Measurements from ENCODE around the gene PLK5. TPM values are rescaled to one million over a fixed set of nuclear protein-coding genes. Genes with fewer than 3 reads are reported as not detected.
"Not testable (repeated sequence)": the region's sequence is repeated elsewhere in the genome, so short reads cannot be mapped to it uniquely, and the experiment has no call there.

Gene PLK5
- total and polyA plus RNA-seq, 2 of the 4 experiments (the other 2 are of a cell fraction) = not detected

DNA sequence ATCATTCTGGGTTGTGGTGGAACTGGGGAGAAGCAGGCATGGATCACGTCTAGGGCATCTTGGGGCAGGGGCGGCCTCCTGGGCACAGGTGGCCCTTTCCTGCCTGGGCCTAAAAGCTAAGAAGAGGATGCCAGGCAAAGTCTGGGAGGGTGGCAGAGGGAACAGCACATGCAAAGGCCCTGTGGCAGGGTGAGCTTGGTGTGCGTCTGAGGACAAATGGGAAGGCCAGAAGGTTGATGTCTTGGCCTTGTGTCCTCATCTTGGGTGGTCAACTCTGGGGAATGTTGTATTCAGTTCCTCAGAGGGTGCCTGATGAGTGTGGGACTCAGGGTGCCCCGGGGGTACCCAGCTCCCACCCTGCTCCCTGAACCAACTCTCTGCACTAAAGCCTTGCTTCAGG, 5.4 kb upstream of the PLK5 start:
- Histone ChIP-seq H2AK9ac (replicated peaks; ENCODE audit: low read depth, low read length, poor library complexity) (no peak overlapping the region), H3K4me3 (ENCODE audit: insufficient read depth, low read depth, low read length) (no peak overlapping the region), H3K4me1 (ENCODE audit: control insufficient read depth, insufficient read depth, low read length) (no peaks in the 10 kb centered on the region), H3K4ac (ENCODE audit: low read depth, low read length) (no peak overlapping the region), H3K18ac (ENCODE audit: low read depth, low read length) (no peak overlapping the region), H3K9me3 (ENCODE audit: control insufficient read depth, insufficient read depth, low read length) (peaks cover 2% of the 10 kb centered on the region; the same call in 1 of the 2 replicates), H4K8ac (ENCODE audit: low read depth in 2 of 2, low read length in 2 of 2) (no peak overlapping the region), H3K9ac (ENCODE audit: low read depth, low read length) (no peak overlapping the region), H3K9me1 (ENCODE audit: insufficient read depth, low read length) (no peaks in the 10 kb centered on the region), H2BK20ac (ENCODE audit: low read depth, low read length) (no peak overlapping the region), H2AFZ (replicated peaks; ENCODE audit: low read length, poor library complexity) (no peak overlapping the region), H3K79me1 (ENCODE audit: low read depth in 1 of 2, low read length in 2 of 2) (no peaks in the 10 kb centered on the region), H4K5ac (ENCODE audit: low read depth, low read length) (no peak overlapping the region), H3K23ac (ENCODE audit: low read depth, low read length) (no peak overlapping the region), H3K14ac (replicated peaks; ENCODE audit: low read depth, low read length) (no peak overlapping the region), H3K56ac (ENCODE audit: extremely low read depth, insufficient read depth, low read length) (no peak overlapping the region), H2BK5ac (ENCODE audit: low read depth, low read length, poor library complexity, severe bottlenecking) (no peak overlapping the region), H3K27me3 (ENCODE audit: control insufficient read depth, insufficient read depth, low read length) (peaks cover 18% of the 10 kb centered on the region), H3K36me3 (ENCODE audit: control insufficient read depth, insufficient read depth, low read length) (no peaks in the 10 kb centered on the region), H2AK5ac (ENCODE audit: low read depth, low read length) (no peak overlapping the region), H3K4me2 (ENCODE audit: low read depth, low read length) (no peak overlapping the region), H2BK15ac (ENCODE audit: low read depth, low read length) (no peak overlapping the region), H3K27ac (ENCODE audit: insufficient read depth, low read length) (no peak overlapping the region), H2BK120ac (ENCODE audit: low read depth, low read length) (no peak overlapping the region), H4K20me1 (ENCODE audit: insufficient read depth, low read length) (peaks cover 6% of the 10 kb centered on the region; the same call in 1 of the 2 replicates), H4K91ac (ENCODE audit: insufficient read depth, low read depth, low read length) (no peak overlapping the region)
- no TSS peak for BruUV-seq (replicated peaks)
- dilution Hi-C loops (cut with HindIII; ENCODE audit: low sequenced_read_pairs, unreplicated experiment) = no loop called here
- intact Hi-C loops (cut with micrococcal nuclease) = no loop called here
- TF ChIP-seq CHD1 (IDR thresholded peaks at IDR 0.05; ENCODE audit: low read depth, low read length) (no peak), FOS (IDR thresholded peaks at IDR 0.05; ENCODE audit: low read depth, low read length) (no peak), CEBPB (IDR thresholded peaks at IDR 0.05; ENCODE audit: low read depth, low read length) (no peak)
- TF ChIP-seq, protein P1, sequence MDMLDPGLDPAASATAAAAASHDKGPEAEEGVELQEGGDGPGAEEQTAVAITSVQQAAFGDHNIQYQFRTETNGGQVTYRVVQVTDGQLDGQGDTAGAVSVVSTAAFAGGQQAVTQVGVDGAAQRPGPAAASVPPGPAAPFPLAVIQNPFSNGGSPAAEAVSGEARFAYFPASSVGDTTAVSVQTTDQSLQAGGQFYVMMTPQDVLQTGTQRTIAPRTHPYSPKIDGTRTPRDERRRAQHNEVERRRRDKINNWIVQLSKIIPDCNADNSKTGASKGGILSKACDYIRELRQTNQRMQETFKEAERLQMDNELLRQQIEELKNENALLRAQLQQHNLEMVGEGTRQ (IDR thresholded peaks at IDR 0.05; ENCODE audit: low read depth, low read length) = no peak
- TF ChIP-seq, protein P2, sequence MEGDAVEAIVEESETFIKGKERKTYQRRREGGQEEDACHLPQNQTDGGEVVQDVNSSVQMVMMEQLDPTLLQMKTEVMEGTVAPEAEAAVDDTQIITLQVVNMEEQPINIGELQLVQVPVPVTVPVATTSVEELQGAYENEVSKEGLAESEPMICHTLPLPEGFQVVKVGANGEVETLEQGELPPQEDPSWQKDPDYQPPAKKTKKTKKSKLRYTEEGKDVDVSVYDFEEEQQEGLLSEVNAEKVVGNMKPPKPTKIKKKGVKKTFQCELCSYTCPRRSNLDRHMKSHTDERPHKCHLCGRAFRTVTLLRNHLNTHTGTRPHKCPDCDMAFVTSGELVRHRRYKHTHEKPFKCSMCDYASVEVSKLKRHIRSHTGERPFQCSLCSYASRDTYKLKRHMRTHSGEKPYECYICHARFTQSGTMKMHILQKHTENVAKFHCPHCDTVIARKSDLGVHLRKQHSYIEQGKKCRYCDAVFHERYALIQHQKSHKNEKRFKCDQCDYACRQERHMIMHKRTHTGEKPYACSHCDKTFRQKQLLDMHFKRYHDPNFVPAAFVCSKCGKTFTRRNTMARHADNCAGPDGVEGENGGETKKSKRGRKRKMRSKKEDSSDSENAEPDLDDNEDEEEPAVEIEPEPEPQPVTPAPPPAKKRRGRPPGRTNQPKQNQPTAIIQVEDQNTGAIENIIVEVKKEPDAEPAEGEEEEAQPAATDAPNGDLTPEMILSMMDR (conservative IDR thresholded peaks at IDR 0.05; ENCODE audit: low read depth, low read length) = no peak
- in situ Hi-C loops (cut with MboI; ENCODE audit: low sequenced_read_pairs) = no loop called here
- ChIA-PET POLR2A (ENCODE audit: unreplicated experiment) (interaction anchor here (0.6 kb wide), 1 partner anchor 112 kb away, joined by 7 read pairs; no protein-coding TSS in a partner anchor), CTCF (interaction anchor here (0.7 kb wide), 1 partner anchor 9 kb away, joined by 3 read pairs; no protein-coding TSS in a partner anchor)
- WGBS, 2 experiments (ENCODE audit: extremely low coverage in 2 of 2, insufficient read length in 1 of 2) = 83% methylated on average over 1 of the region's 4 CpGs; no CpG with 5 or more reads in 1 of the 2 experiments
- no peak for ATAC-seq (ENCODE audit: low read depth)
- DNase-seq = no peak

DNA sequence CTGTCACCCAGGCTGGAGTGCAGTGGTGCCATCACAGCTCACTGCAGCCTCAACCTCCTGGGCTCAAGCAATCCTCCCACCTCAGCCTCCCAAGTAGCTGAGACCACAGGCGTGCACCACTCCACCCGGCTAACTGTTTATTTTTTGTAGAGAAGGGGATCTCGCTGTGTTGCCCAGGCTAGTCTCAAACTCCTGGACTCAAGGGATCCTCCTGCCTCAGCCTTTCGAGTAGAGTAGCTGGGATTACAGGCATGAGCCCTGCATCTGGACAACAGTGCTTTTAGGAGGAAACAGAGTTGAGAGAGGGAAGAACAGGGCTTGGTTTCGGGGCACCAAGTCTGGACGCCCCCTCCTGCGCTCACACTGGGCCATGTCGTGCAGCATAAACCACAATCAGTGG, 4.1 kb upstream of the PLK5 start:
- H2BK15ac ChIP-seq (ENCODE audit: low read depth, low read length); DNase-seq; POLR2A ChIA-PET (ENCODE audit: unreplicated experiment); H3K4ac ChIP-seq (ENCODE audit: low read depth, low read length); H3K9me3 ChIP-seq (ENCODE audit: control insufficient read depth, insufficient read depth, low read length); ATAC-seq (ENCODE audit: low read depth); H2BK20ac ChIP-seq (ENCODE audit: low read depth, low read length); H3K36me3 ChIP-seq (ENCODE audit: control insufficient read depth, insufficient read depth, low read length); H2AK9ac ChIP-seq (replicated peaks; ENCODE audit: low read depth, low read length, poor library complexity); H3K56ac ChIP-seq (ENCODE audit: extremely low read depth, insufficient read depth, low read length); H4K91ac ChIP-seq (ENCODE audit: insufficient read depth, low read depth, low read length); dilution Hi-C loops (cut with HindIII; ENCODE audit: low sequenced_read_pairs, unreplicated experiment); H4K8ac ChIP-seq (ENCODE audit: low read depth in 2 of 2, low read length in 2 of 2); H3K4me3 ChIP-seq (ENCODE audit: insufficient read depth, low read depth, low read length); H2BK5ac ChIP-seq (ENCODE audit: low read depth, low read length, poor library complexity, severe bottlenecking); H3K14ac ChIP-seq (replicated peaks; ENCODE audit: low read depth, low read length); intact Hi-C loops (cut with micrococcal nuclease); H3K23ac ChIP-seq (ENCODE audit: low read depth, low read length); H4K20me1 ChIP-seq (ENCODE audit: insufficient read depth, low read length); H4K5ac ChIP-seq (ENCODE audit: low read depth, low read length); H3K4me2 ChIP-seq (ENCODE audit: low read depth, low read length); H3K9me1 ChIP-seq (ENCODE audit: insufficient read depth, low read length); H3K79me1 ChIP-seq (ENCODE audit: low read depth in 1 of 2, low read length in 2 of 2); H2BK120ac ChIP-seq (ENCODE audit: low read depth, low read length); in situ Hi-C loops (cut with MboI; ENCODE audit: low sequenced_read_pairs); H3K4me1 ChIP-seq (ENCODE audit: control insufficient read depth, insufficient read depth, low read length); BruUV-seq (replicated peaks); CTCF ChIA-PET; H3K9ac ChIP-seq (ENCODE audit: low read depth, low read length); H2AK5ac ChIP-seq (ENCODE audit: low read depth, low read length); H3K18ac ChIP-seq (ENCODE audit: low read depth, low read length); H3K27ac ChIP-seq (ENCODE audit: insufficient read depth, low read length); H2AFZ ChIP-seq (replicated peaks; ENCODE audit: low read length, poor library complexity): not testable (repeated sequence)
- peaks cover 29% of the 10 kb centered on the region for H3K27me3 ChIP-seq (ENCODE audit: control insufficient read depth, insufficient read depth, low read length)
- WGBS, 2 experiments (ENCODE audit: extremely low coverage in 2 of 2, insufficient read length in 1 of 2) = 76% methylated on average over 3 of the region's 8 CpGs; no CpG with 5 or more reads in 1 of the 2 experiments

Data from IMR-90 (cell line).